ENCODE measurements around the gene CLDN5.

DNA sequence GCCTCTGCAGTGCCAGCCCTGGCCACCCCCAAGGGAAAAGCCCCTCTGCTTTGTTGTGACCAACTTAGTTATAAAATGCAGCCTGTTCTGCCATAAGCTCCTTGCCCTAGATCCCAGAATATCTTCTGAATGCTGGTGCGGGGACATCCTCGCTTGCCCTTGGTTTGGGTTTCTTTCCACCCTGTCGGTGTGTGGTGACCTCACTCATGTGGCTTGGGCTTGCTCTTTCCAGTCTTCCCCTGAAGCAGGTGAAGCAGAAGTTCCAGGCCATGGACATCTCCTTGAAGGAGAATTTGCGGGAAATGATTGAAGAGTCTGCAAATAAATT lies 16.7 kb downstream of the CLDN5 start:
- TF ChIP-seq GATA2 (IDR thresholded peaks at IDR 0.05; ENCODE audit: low read depth, low read length) (no peak), GATA3 (IDR thresholded peaks at IDR 0.05; ENCODE audit: low read depth, low read length) (no peak)
